SU-DHL-6 (cell line): ENCODE results near the gene SLC6A4.

ENCODE experiments used
- EZH2phosphoT487 ChIP-seq: fragments of 200-600 bp; sonication (generic), shearing (Covaris generic); conservative IDR thresholded peaks from 2 replicates; pipeline ENCODE4 v1.6.1; 2018; ENCODE audit warnings: mild to moderate bottlenecking, antibody characterized with exemption, low read length, moderate library complexity, mixed read lengths
- TF ChIP-seq, protein P1 (sequence below): fragments of 200-600 bp; sonication (generic); IDR thresholded peaks from one replicate; pipeline ENCODE4 v1.5.1; 2017; ENCODE audit warnings: antibody characterized with exemption, mild to moderate bottlenecking, low read length, moderate library complexity; ENCODE audit not compliant: insufficient read depth, poor library complexity, severe bottlenecking

DNA sequence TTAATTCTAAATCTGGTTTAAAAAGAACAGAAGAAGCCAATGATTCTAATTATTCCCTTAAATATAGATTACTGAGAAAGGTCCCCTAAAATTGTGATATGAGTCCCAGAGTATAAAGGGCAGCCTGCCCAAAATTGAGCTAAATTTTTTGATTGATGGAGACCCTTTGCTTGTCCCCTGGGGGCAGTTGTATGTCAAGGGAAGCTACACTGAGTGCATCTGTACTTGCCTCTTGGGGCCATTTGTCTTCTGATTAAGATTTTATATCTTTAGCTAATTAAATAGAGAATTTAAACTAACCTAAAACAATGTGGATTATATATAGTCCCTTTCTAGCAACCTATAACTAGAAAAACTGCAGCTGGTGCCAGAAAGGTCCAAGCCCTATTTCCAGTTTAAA is 43.7 kb upstream of the SLC6A4 start:
- TF ChIP-seq, protein P1, sequence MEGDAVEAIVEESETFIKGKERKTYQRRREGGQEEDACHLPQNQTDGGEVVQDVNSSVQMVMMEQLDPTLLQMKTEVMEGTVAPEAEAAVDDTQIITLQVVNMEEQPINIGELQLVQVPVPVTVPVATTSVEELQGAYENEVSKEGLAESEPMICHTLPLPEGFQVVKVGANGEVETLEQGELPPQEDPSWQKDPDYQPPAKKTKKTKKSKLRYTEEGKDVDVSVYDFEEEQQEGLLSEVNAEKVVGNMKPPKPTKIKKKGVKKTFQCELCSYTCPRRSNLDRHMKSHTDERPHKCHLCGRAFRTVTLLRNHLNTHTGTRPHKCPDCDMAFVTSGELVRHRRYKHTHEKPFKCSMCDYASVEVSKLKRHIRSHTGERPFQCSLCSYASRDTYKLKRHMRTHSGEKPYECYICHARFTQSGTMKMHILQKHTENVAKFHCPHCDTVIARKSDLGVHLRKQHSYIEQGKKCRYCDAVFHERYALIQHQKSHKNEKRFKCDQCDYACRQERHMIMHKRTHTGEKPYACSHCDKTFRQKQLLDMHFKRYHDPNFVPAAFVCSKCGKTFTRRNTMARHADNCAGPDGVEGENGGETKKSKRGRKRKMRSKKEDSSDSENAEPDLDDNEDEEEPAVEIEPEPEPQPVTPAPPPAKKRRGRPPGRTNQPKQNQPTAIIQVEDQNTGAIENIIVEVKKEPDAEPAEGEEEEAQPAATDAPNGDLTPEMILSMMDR = no peak
- TF ChIP-seq EZH2phosphoT487 = no peak
